Measurements from ENCODE around the gene PYROXD2.

DNA sequence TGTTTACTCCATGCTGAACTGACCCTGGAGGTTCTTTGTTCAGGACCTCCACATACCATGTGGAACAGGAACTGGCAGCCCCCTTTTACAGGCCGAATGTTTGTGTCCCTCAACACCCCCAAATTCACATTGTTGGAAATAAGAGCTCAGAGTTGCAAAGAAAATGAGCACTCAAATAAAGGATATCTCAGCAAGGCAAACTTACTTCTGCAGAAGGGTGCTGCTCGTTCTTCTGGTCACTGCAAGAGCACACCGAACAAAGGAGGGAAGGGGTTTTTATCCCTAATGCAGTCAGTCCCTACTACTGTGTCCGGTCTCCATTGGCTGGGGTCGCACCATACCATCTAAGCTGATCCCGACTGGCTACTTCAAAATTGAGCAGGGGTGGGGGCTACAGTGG lies 68.1 kb downstream of the PYROXD2 start:
- TF ChIP-seq, protein P1, sequence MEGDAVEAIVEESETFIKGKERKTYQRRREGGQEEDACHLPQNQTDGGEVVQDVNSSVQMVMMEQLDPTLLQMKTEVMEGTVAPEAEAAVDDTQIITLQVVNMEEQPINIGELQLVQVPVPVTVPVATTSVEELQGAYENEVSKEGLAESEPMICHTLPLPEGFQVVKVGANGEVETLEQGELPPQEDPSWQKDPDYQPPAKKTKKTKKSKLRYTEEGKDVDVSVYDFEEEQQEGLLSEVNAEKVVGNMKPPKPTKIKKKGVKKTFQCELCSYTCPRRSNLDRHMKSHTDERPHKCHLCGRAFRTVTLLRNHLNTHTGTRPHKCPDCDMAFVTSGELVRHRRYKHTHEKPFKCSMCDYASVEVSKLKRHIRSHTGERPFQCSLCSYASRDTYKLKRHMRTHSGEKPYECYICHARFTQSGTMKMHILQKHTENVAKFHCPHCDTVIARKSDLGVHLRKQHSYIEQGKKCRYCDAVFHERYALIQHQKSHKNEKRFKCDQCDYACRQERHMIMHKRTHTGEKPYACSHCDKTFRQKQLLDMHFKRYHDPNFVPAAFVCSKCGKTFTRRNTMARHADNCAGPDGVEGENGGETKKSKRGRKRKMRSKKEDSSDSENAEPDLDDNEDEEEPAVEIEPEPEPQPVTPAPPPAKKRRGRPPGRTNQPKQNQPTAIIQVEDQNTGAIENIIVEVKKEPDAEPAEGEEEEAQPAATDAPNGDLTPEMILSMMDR (IDR thresholded peaks at IDR 0.05) = no peak
- TF ChIP-seq POLR2A (IDR thresholded peaks at IDR 0.05) = no peak
